ENCODE measurements around the gene MPL. TPM values are rescaled to one million over a fixed set of nuclear protein-coding genes. Genes with fewer than 3 reads are reported as not detected.

The MPL gene
- total RNA-seq = not detected in 2 replicates

DNA sequence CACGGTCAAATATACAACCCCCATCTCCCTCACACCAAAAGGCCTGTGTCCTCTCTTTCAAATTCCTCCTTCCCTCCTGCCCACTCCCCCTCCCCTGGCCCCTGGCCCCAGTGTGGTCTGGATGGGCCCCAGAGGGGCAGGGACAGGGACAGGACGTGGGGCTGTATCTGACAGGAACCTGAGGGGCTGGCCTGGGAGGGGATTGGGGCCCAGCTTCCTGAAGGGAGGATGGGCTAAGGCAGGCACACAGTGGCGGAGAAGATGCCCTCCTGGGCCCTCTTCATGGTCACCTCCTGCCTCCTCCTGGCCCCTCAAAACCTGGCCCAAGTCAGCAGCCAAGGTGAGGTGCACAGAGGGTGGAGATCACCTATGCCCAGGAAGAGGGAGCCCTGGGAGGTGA, at the start of gene MPL:
Gene MPL, plus strand, starts transcription at position 231 of the 400 bp plus-strand sequence. Its CDS starts 31 bp downstream, at position 262.

GRCh38 chr1:43300378-43301094, 37.1 kb upstream of the MPL start, which contains the start of gene TIE1:
Gene TIE1, plus strand, starts transcription at chr1:43300982. Its CDS starts 90 bp downstream, at chr1:43301072.

GRCh38 chr1:43358746-43359693, 21.4 kb downstream of the MPL start, which contains the start of gene CDC20:
Gene CDC20, plus strand, starts transcription at chr1:43358981. Its CDS starts 235 bp downstream, at chr1:43359216.

GRCh38 chr1:43367904-43368645, 30.5 kb downstream of the MPL start, which contains the start of gene ELOVL1:
Gene ELOVL1, minus strand, starts transcription at chr1:43368011. Its CDS starts 2,402 bp downstream, at chr1:43365609.

GRCh38 chr1:43389326-43390313, 52.0 kb downstream of the MPL start, which contains the start of the genes MED8 and SZT2:
Gene MED8, minus strand, starts transcription at chr1:43389800. Its CDS starts 36 bp downstream, at chr1:43389764.
Gene SZT2, plus strand, starts transcription at chr1:43389899. Its CDS starts 70 bp downstream, at chr1:43389969.

Other genes starting within 250 kb of the MPL start
- 40.0 and 73.6 TPM in 2 replicates for gene EBNA1BP2, start 165.5 kb upstream of the MPL start, total RNA-seq
- gene CFAP57, start 165.5 kb upstream of the MPL start, total RNA-seq = 0.23 and 0.26 TPM in 2 replicates
- gene TMEM125, start 67.8 kb upstream of the MPL start, total RNA-seq = not detected in 2 replicates
- gene C1orf210, start 52.2 kb upstream of the MPL start, total RNA-seq = not detected in 2 replicates
- gene TIE1, start 36.8 kb upstream of the MPL start, total RNA-seq = 1.5 and 8.1 TPM in 2 replicates
- gene CDC20, start 21.2 kb downstream of the MPL start, total RNA-seq = 2.6 and 4.7 TPM in 2 replicates
- gene ELOVL1, start 30.2 kb downstream of the MPL start, total RNA-seq = 61.0 and 74.6 TPM in 2 replicates
- gene MED8, start 52.0 kb downstream of the MPL start, total RNA-seq = 46.7 and 49.9 TPM in 2 replicates
- gene SZT2, start 52.1 kb downstream of the MPL start, total RNA-seq = 11.1 and 13.6 TPM in 2 replicates
- 28.3 and 55.9 TPM in 2 replicates for gene HYI, start 116.1 kb downstream of the MPL start, total RNA-seq
- 31.7 and 46.4 TPM in 2 replicates for gene PTPRF, start 193.1 kb downstream of the MPL start, total RNA-seq

All from pericardium fibroblast (primary cell).